Brain microvascular endothelial cell (primary cell): ENCODE results near the gene FLAD1.
A peak's percentile ranks its signal among the peaks of the same experiment; 100 is the strongest.

Source experiments
- DNase-seq: peaks from one replicate; pipeline ENCODE4 v3.0.0-alpha.2; 2020
- H3K27ac ChIP-seq: fragments of 250-450 bp; sonication (Bioruptor Pico); 2 replicates; pipeline ENCODE4 v1.5.1; 2020; ENCODE audit warnings: mild to moderate bottlenecking, moderate library complexity
- H3K27me3 ChIP-seq: fragments of 250-450 bp; sonication (Bioruptor Pico); replicated peaks from 2 replicates; pipeline ENCODE4 v1.5.1; 2020; ENCODE audit warnings: mild to moderate bottlenecking
- H3K36me3 ChIP-seq: fragments of 250-450 bp; sonication (Bioruptor Pico); replicated peaks from 2 replicates; pipeline ENCODE4 v1.5.1; 2020; ENCODE audit warnings: mild to moderate bottlenecking
- H3K4me3 ChIP-seq: 2 replicates; pipeline ENCODE4 v1.5.1; 2011; ENCODE audit warnings: low read depth, mild to moderate bottlenecking, control low read depth, low read length, moderate library complexity
- in situ Hi-C: cut with HindIII; loops from 2 replicates; pipeline ENCODE4 v1.10.0; 2017; ENCODE audit warnings: low sequenced_read_pairs, low pct_ligation_motif_present
- TF ChIP-seq, protein P1 (sequence below): IDR thresholded peaks from 2 replicates; pipeline ENCODE4 v1.5.1; 2011; ENCODE audit warnings: low read depth, mild to moderate bottlenecking, moderate library complexity, low read length, control low read depth, inconsistent platforms; ENCODE audit errors: missing control alignments

Gene FLAD1

DNA sequence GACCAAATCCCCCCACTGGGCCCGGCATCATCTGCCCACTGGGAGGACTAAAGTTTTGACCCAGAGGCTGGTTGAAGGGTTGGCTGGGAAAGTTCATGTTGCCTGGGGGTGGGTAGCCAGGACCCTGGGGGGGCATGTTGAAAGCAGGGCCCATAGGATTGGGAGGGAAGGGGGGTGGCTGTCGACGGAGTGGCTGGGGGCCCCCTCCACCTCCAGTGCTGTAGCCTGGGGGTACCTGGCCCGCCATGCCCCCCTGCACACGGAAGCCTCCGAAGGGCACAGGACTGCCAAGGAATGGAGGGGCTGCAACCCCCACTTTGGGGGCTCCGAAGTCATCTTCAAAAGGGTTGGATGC, 23.7 kb upstream of the FLAD1 start:
- H3K4me3 ChIP-seq, result no peak overlapping the region
- TF ChIP-seq, protein P1, sequence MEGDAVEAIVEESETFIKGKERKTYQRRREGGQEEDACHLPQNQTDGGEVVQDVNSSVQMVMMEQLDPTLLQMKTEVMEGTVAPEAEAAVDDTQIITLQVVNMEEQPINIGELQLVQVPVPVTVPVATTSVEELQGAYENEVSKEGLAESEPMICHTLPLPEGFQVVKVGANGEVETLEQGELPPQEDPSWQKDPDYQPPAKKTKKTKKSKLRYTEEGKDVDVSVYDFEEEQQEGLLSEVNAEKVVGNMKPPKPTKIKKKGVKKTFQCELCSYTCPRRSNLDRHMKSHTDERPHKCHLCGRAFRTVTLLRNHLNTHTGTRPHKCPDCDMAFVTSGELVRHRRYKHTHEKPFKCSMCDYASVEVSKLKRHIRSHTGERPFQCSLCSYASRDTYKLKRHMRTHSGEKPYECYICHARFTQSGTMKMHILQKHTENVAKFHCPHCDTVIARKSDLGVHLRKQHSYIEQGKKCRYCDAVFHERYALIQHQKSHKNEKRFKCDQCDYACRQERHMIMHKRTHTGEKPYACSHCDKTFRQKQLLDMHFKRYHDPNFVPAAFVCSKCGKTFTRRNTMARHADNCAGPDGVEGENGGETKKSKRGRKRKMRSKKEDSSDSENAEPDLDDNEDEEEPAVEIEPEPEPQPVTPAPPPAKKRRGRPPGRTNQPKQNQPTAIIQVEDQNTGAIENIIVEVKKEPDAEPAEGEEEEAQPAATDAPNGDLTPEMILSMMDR, result no peak
- no peak for DNase-seq
- no peak overlapping the region for H3K27ac ChIP-seq
- H3K36me3 ChIP-seq, result peaks cover 20% of the 10 kb centered on the region
- H3K27me3 ChIP-seq, result no peaks in the 10 kb centered on the region
- in situ Hi-C loops, result no loop called here

DNA sequence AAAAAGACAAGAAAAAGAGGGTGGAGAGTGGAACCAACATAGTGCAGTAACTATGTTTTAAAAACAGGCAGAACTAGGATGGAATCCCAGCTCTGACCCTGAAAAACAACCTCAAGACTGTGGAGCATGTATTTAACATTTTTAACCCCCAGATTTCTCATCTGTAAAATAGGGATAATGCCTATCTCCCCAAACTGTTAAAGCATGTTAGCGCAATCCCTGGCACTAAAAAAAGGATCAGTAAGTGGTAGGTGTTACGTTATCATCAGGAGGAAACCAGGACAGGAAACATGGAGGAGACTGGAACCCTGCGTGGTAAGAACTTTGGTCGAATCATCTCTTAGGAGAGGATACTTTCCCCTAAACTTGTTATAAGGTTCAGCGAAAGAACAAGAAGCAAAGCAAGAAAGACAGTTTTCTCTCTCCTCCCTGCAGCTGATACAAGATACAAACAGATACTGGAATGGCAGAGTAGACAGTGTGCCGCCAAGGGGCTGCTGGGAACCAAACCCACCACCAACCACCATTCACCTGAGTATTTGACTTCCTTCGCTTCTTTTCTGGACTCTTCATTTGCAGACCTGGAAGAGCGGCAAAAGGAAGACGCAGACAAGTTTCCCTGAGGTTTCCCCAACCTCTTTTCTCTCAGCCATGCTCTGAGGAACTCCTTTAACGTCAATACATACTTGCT, 22.6 kb upstream of the FLAD1 start:
- Histone ChIP-seq H3K27me3 (no peaks in the 10 kb centered on the region), H3K27ac (no peak overlapping the region), H3K36me3 (peaks cover 32% of the 10 kb centered on the region), H3K4me3 (peak overlapping the region; percentile 70)
- TF ChIP-seq, protein P1, result no peak
- DNase-seq, result no peak
- in situ Hi-C loops, result no loop called here

DNA sequence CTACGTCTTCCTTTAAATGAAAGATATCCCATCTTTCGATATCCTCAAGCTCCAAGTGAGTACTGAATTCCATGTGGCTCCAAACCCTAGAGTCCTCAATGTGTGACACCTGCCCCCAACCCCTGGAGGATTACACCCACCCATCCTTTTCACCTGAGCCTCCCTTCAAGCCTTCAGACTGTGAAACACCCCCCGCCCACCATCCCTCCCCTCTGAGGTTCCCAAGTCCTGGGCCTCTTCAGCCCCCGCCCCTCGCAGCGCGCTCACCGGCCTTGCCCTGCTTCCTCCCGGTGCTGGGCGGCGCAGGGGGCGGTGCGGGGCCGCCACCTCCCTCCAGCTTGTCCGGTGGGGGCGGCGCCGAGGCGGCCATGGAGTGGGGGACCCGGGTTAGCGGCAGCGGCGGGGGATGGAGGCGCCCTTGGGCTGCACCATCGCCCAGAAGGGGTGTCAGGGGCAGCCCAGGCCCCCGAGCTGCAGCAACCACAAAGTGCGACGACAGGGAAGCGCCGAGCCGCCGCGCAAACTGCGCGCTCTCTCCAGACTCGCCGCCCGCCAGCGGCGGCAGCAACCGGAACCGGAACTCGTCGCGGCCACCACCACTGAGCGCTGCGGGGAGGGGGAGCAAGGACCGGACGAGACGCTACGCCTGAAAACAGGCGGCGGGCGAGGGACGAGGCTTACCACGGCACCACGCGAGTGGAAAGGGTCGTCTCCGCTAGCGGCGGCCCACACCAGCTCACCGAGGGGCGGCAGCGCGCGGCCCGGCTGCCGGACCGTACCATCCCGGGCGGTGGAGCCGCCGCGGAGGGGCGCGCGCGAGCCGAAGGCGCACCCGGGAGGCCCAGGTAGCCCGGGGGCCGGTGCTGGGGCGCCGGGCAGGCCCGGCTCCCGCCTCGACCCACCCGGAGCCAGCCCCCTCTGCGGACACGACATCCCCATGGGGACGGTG, 21.7 kb upstream of the FLAD1 start, which contains the start of gene PYGO2:
PYGO2 (minus strand) TSS at position 576 of the 949 bp plus-strand sequence; CDS start at position 370, 206 bp downstream.
- in situ Hi-C loops, result no loop called here
- DNase-seq, result peak; percentile 54
- Histone ChIP-seq H3K36me3 (peaks cover 41% of the 10 kb centered on the region), H3K27ac (peak within 1 kb of the TSS; percentile 96), H3K4me3 (peak within 1 kb of the TSS; percentile 70), H3K27me3 (no peaks in the 10 kb centered on the region)
- TF ChIP-seq, protein P1, result peak; percentile 27

DNA sequence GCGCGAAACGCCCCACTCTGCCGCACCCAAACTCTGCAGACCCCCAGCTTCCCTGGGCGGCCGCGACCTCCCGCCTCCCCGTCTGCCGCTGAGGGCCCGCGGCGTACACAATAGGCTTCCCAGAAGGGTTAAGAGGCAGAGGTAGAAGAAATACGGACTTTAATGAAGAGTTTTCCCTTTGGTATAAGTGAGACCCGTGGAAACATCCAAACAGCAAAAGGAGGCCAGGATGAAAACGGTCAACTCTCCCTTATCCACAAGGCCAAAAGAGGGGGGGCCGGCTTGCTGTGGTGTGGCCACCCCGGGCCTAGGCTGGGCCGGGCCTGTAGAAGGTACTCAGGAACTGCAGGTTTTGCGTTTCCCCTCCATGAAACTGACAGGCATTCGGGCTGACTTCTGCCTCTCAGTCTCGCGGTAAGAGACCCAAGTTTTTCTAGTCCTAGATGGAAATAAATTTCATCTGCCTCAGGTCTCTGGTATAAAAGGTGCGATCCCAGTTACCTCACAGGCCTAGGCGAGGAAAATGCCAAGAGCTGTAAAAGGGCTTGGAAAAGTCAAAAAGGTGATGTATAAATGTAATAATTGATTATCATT, 20.9 kb upstream of the FLAD1 start:
- in situ Hi-C loops, result no loop called here
- TF ChIP-seq, protein P1, result no peak
- Histone ChIP-seq H3K36me3 (peaks cover 48% of the 10 kb centered on the region), H3K27ac (peak overlapping the region; percentile 96), H3K4me3 (peak overlapping the region; percentile 70), H3K27me3 (no peaks in the 10 kb centered on the region)
- DNase-seq, result no peak

DNA sequence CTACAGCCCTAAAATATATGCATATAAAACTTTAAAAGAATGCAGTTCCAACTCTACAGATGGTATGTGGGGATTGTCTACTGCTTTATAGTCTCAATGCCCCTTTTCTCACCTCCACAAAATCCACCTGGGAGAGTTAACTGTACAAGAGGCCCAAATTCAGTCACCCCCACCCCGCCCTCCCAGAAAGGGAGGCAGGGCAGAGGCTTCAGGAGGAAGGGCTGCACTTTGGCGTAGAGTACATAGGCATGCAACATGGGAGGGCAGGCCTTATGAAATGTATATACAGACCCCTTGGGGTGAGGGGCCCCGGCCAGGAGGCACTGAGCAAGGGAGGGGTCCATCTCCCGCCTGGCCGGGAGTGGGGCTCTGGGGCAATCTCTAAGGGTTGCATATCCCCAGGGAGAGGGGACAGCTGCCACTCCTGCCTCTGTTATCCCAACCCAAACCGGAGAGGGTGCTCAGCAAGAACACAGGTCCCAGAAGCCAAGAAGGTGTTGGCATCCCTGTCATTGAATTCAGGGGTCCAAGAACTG, 20.3 kb upstream of the FLAD1 start:
- Histone ChIP-seq H3K36me3 (peaks cover 55% of the 10 kb centered on the region), H3K4me3 (no peak overlapping the region), H3K27ac (no peak overlapping the region), H3K27me3 (no peaks in the 10 kb centered on the region)
- no peak for DNase-seq
- TF ChIP-seq, protein P1, result no peak
- in situ Hi-C loops, result no loop called here
